Peyer's patch (tissue), 4 donors: ENCODE measurements around the gene OR10G8. TPM values are rescaled to one million over a fixed set of nuclear protein-coding genes. Genes with fewer than 3 reads are reported as not detected.

Source experiments
- DNase-seq, 3 donors: peaks; one replicate each; pipeline ENCODE4 v3.0.0-alpha.2; 2017 to 2019
- H3K27ac ChIP-seq, 4 donors: fragments of 200-600 bp; sonication (generic); one replicate each; pipeline ENCODE4 v1.5.1; 2016 to 2019
- H3K27me3 ChIP-seq, 2 donors: fragments of 200-600 bp; sonication (generic); one replicate each; pipeline ENCODE4 v1.5.1; 2019
- H3K36me3 ChIP-seq, 3 donors: fragments of 200-600 bp; sonication (generic); one replicate each; pipeline ENCODE4 v1.5.1; 2016 to 2019
- H3K4me1 ChIP-seq, 4 donors: fragments of 200-600 bp; sonication (generic); one replicate each; pipeline ENCODE4 v1.5.1; 2016 to 2019
- H3K4me3 ChIP-seq, 4 donors: fragments of 200-600 bp; sonication (generic); 1 replicate in 3 of 4; 2 replicates in 1 of 4; pipeline ENCODE4 v1.5.1; 2016 to 2019; ENCODE audit warnings: mild to moderate bottlenecking in 1 of 4
- H3K9me3 ChIP-seq, 4 donors: fragments of 200-600 bp; sonication (generic); one replicate each; pipeline ENCODE4 v1.5.1; 2016 to 2019; ENCODE audit warnings: mild to moderate bottlenecking in 1 of 4
- POLR2A ChIP-seq, 2 donors: fragments of 450-650 bp; IDR thresholded peaks; one replicate each; pipeline ENCODE4 v1.5.1; 2017; ENCODE audit warnings: antibody characterized with exemption in 2 of 2, mild to moderate bottlenecking in 2 of 2, moderate library complexity in 2 of 2
- total RNA-seq, 4 donors: library from RNA; depleted of rRNA; stranded (reverse); fragments of >200 nt; gene quantifications; one replicate each; pipeline ENCODE4 v1.1.0, GENCODE V29; 2016
- TF ChIP-seq, protein P1 (sequence below), 6 experiments: fragments of 450-650 bp in 4 of 6; fragments of 200-600 bp in 2 of 6; sonication (generic) in 1 of 6; IDR thresholded peaks; one replicate each; pipeline ENCODE4 v1.5.1; 2017 to 2019; ENCODE audit warnings: antibody characterized with exemption in 6 of 6, mild to moderate bottlenecking in 3 of 6, moderate library complexity in 1 of 6

Gene OR10G8
- total RNA-seq, 4 donors from 2014 or later: not detected

DNA sequence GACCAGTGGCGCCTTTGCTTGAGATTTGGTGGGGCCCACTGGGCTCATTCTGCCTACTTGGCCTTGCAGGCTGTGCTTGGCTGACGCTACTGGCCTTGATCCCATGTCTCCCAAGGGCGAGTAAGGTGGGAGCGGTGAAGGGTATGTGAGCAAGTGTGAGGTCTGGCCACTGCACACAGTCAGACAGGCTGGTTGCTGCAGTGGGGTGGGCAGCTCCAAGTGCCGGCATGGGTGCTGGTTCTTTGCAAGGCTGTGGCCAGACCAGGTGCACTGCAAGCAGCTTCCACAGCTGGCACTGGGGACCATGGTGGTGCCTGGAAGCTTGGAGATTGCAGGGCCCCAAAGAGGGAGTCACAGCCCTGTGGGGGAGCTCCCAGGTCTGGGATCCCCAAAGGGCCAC, 48.0 kb downstream of the OR10G8 start:
- no peaks in the 10 kb centered on the region for H3K36me3 ChIP-seq
- TF ChIP-seq, protein P1, sequence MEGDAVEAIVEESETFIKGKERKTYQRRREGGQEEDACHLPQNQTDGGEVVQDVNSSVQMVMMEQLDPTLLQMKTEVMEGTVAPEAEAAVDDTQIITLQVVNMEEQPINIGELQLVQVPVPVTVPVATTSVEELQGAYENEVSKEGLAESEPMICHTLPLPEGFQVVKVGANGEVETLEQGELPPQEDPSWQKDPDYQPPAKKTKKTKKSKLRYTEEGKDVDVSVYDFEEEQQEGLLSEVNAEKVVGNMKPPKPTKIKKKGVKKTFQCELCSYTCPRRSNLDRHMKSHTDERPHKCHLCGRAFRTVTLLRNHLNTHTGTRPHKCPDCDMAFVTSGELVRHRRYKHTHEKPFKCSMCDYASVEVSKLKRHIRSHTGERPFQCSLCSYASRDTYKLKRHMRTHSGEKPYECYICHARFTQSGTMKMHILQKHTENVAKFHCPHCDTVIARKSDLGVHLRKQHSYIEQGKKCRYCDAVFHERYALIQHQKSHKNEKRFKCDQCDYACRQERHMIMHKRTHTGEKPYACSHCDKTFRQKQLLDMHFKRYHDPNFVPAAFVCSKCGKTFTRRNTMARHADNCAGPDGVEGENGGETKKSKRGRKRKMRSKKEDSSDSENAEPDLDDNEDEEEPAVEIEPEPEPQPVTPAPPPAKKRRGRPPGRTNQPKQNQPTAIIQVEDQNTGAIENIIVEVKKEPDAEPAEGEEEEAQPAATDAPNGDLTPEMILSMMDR (IDR thresholded peaks at IDR 0.05): no peak
- no peak for TF ChIP-seq POLR2A (IDR thresholded peaks at IDR 0.05)
- DNase-seq: no peak
- peaks cover 0 to 9% (median 0%) of the 10 kb centered on the region in 4 donors for H3K4me1 ChIP-seq
- no peaks in the 10 kb centered on the region for H3K27me3 ChIP-seq
- H3K9me3 ChIP-seq: no peaks in the 10 kb centered on the region
- no peak overlapping the region for H3K4me3 ChIP-seq
- H3K27ac ChIP-seq: no peak overlapping the region

DNA sequence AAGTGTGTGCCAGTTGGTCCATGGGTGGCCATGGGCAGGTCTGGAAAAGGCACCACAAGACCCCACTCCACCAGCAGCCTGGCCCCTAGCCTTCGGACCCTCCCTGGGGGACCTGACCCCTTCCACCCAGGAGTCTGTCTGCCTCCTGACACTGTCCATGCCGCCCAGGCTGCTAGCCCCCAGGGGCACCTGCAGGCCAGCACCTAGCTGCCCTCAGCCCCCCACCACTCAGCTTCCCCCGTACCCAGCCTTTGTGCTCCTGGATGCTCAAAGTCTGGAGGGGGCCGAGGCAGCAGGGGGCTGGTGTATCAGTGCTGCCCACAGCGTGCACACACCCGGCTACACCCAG, 48.9 kb downstream of the OR10G8 start:
- peak overlapping the region in 2 of 4 donors; percentile 42 to 46 for H3K27ac ChIP-seq
- peak overlapping the region in 2 of 4 donors; percentile 50 to 58 for H3K4me3 ChIP-seq
- H3K4me1 ChIP-seq: peaks cover 0 to 6% (median 0%) of the 10 kb centered on the region in 4 donors
- no peak for DNase-seq
- H3K36me3 ChIP-seq: no peaks in the 10 kb centered on the region
- TF ChIP-seq POLR2A (IDR thresholded peaks at IDR 0.05): no peak
- TF ChIP-seq, protein P1 (IDR thresholded peaks at IDR 0.05): no peak
- no peaks in the 10 kb centered on the region for H3K9me3 ChIP-seq
- H3K27me3 ChIP-seq: no peaks in the 10 kb centered on the region

DNA sequence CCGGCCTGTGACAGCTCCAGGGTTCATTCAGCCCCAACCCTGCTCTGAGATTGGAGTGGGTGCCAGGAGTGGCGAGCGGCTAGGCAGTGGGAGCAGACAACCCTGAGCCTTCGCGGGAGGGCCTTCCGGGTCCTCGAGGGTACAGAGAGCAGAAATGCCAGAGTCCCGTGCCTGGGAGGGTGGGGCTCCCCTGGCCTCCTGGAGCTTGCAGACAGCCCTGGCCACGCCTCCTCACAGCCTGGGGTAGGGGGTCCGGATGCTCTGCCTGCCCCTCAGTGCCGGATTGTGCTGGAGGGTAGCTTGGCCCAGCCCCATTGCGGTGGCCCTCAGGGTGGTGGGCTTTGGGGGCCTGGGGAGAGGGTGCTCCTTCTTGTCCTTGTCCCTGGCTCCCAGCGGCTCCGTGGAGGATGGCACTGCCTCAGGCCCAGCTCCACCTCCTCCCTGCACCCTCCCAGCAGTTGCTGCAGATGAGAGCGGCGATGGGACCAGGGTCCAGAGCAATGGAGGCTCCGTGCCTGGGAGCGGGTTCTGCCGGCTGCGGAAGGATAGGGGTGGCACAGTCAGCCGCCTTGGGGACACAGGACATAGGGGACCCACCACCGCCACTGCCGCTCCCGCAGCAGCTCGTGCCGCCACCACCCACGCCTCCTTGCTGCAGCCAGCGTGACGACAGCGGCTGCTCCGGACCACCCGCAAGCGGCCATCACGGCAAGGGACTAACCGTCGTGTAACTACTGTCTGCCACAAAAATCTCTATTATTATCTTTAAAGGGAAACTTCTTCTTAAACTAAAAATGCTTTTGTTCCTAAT, 49.4 kb downstream of the OR10G8 start:
- peak in 1 of 2 donors; percentile 24 for TF ChIP-seq POLR2A (IDR thresholded peaks at IDR 0.05)
- TF ChIP-seq, protein P1 (IDR thresholded peaks at IDR 0.05): peak in 3 of 6 experiments; percentile 21 to 41 (median 29)
- DNase-seq: peak in 2 of 3 donors; percentile 77 to 82
- no peaks in the 10 kb centered on the region for H3K27me3 ChIP-seq
- peak overlapping the region; percentile 31 to 58 (median 44) for H3K4me3 ChIP-seq
- H3K4me1 ChIP-seq: peaks cover 0 to 6% (median 0%) of the 10 kb centered on the region in 4 donors
- no peaks in the 10 kb centered on the region for H3K36me3 ChIP-seq
- no peaks in the 10 kb centered on the region for H3K9me3 ChIP-seq
- H3K27ac ChIP-seq: peak overlapping the region; percentile 26 to 46 (median 44)

DNA sequence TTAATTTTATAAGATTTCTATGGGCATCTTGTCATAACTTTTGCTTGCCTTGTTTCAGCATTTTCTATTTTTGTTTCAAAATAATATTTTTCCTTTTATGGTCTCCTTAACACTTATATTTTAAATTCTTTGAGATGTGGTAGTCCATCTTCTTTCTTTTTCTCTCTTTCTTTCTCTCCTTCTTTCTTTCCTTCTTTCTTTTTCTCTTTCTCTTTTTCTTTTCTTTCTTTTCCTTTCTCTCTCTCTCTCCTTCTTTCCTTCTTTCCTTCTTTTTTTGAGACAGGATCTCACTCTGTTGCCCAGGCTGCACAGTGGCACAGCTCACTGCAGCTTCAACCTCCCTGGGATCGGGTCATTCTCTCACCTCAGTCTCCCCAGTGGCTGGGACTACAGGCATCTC, 50.7 kb downstream of the OR10G8 start:
- Histone ChIP-seq H3K36me3 (no peaks in the 10 kb centered on the region), H3K9me3 (no peaks in the 10 kb centered on the region), H3K27me3 (no peaks in the 10 kb centered on the region), H3K27ac (no peak overlapping the region), H3K4me3 (no peak overlapping the region), H3K4me1 (peaks cover 0 to 6% (median 0%) of the 10 kb centered on the region in 4 donors)
- TF ChIP-seq, protein P1 (IDR thresholded peaks at IDR 0.05): no peak
- TF ChIP-seq POLR2A (IDR thresholded peaks at IDR 0.05): no peak
- DNase-seq: no peak

DNA sequence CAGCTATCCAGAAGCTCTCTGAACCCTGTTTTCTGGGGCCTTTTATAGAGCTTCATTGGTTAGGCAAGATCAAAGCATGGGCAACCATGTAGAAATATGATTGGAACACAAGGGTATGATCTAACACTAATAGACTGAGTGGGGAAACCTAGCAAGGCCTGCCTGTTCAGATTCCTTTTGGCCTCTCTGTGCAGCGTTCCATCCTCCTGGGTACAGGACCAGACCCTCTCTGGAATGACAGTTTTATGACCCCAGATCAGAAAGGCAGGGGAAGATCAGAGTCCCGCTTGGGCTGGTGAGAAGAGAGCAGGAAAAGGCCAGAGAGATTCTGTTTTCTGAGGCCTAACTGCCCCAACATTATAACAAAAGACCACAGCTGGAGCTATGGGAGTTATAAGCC, 52.0 kb downstream of the OR10G8 start:
- no peak for TF ChIP-seq POLR2A (IDR thresholded peaks at IDR 0.05)
- TF ChIP-seq, protein P1 (IDR thresholded peaks at IDR 0.05): no peak
- Histone ChIP-seq H3K27ac (no peak overlapping the region), H3K27me3 (no peaks in the 10 kb centered on the region), H3K36me3 (no peaks in the 10 kb centered on the region), H3K4me1 (peaks cover 0 to 6% (median 0%) of the 10 kb centered on the region in 4 donors), H3K4me3 (no peak overlapping the region), H3K9me3 (no peaks in the 10 kb centered on the region)
- DNase-seq: no peak
